Neural cell (in vitro differentiated cells): ENCODE results near the gene KCNQ5. TPM values are rescaled to one million over a fixed set of nuclear protein-coding genes. Genes with fewer than 3 reads are reported as not detected.

Source experiments
- H2AFZ ChIP-seq: fragments of 200-600, 300-800 bp; sonication (generic), shearing (Covaris generic); 2 replicates; pipeline ENCODE4 v1.6.0; 2014; ENCODE audit warnings: low read depth, mild to moderate bottlenecking, antibody characterized with exemption, low read length, moderate library complexity
- H3F3A ChIP-seq: fragments of 200-600 bp; shearing (Covaris generic); 2 replicates; pipeline ENCODE4 v1.6.1; 2016; ENCODE audit warnings: mild to moderate bottlenecking, moderate library complexity, mixed read lengths, antibody characterized with exemption, low read length; ENCODE audit not compliant: insufficient read depth, poor library complexity, severe bottlenecking
- H3K27ac ChIP-seq: fragments of 200-600, 300-800 bp; sonication (generic), shearing (Covaris generic); 2 replicates; pipeline ENCODE4 v1.5.1; 2014; ENCODE audit warnings: mild to moderate bottlenecking, low read length, moderate library complexity
- H3K27me3 ChIP-seq: fragments of 300-800, 200-600 bp; sonication (generic), shearing (Covaris generic); 2 replicates; pipeline ENCODE4 v1.6.0; 2014; ENCODE audit warnings: mild to moderate bottlenecking, low read depth, low read length, moderate library complexity; ENCODE audit not compliant: insufficient read depth
- H3K36me3 ChIP-seq: fragments of 300-800, 200-600 bp; sonication (generic), shearing (Covaris generic); 2 replicates; pipeline ENCODE4 v1.5.1; 2014; ENCODE audit warnings: mild to moderate bottlenecking, antibody characterized with exemption, low read length, moderate library complexity; ENCODE audit not compliant: insufficient read depth
- H3K4me2 ChIP-seq: fragments of 300-800, 200-600 bp; sonication (generic), shearing (Covaris generic); 2 replicates; pipeline ENCODE4 v1.6.0; 2014; ENCODE audit warnings: mild to moderate bottlenecking, low read length
- H3K4me3 ChIP-seq: fragments of 300-800, 200-600 bp; sonication (generic), shearing (Covaris generic); 2 replicates; pipeline ENCODE4 v1.5.1; 2014; ENCODE audit warnings: mild to moderate bottlenecking, low read length, moderate library complexity
- H3K79me2 ChIP-seq: fragments of 200-600 bp; shearing (Covaris generic); replicated peaks from 2 replicates; pipeline ENCODE4 v1.6.0; 2014; ENCODE audit warnings: mild to moderate bottlenecking, low read length, moderate library complexity; ENCODE audit not compliant: insufficient read depth
- H3K9ac ChIP-seq: fragments of 300-800, 200-600 bp; sonication (generic), shearing (Covaris generic); 2 replicates; pipeline ENCODE4 v1.6.1; 2016; ENCODE audit warnings: mild to moderate bottlenecking, low read length, mixed read lengths
- H3K9me2 ChIP-seq: fragments of 200-600 bp; shearing (Covaris generic); 2 replicates; pipeline ENCODE4 v1.6.1; 2016; ENCODE audit warnings: mild to moderate bottlenecking, low read length, mixed read lengths; ENCODE audit not compliant: insufficient read depth
- H3K9me3 ChIP-seq: fragments of 200-600, 300-800 bp; sonication (generic), shearing (Covaris generic); 2 replicates; pipeline ENCODE4 v1.6.1; 2016; ENCODE audit warnings: mild to moderate bottlenecking, mixed run types, low read length, moderate library complexity, mixed read lengths
- H4K20me1 ChIP-seq: fragments of 200-600 bp; shearing (Covaris generic); 2 replicates; pipeline ENCODE4 v1.6.1; 2016; ENCODE audit warnings: mild to moderate bottlenecking, mixed run types; ENCODE audit not compliant: insufficient read depth
- EP300 ChIP-seq: fragments of 450-650 bp; conservative IDR thresholded peaks from 2 replicates; pipeline ENCODE4 v1.6.1; 2014; ENCODE audit warnings: antibody characterized with exemption, mild to moderate bottlenecking, moderate library complexity; ENCODE audit not compliant: poor library complexity, severe bottlenecking
- EZH2 ChIP-seq: fragments of 200-600, 300-800 bp; shearing (Covaris generic), sonication (generic); IDR thresholded peaks from 2 replicates; pipeline ENCODE4 v1.6.1; 2014; ENCODE audit warnings: antibody characterized with exemption, low read length, borderline replicate concordance, mild to moderate bottlenecking; ENCODE audit not compliant: insufficient read depth, poor library complexity, severe bottlenecking
- MXI1 ChIP-seq: fragments of 450-650 bp; conservative IDR thresholded peaks from 2 replicates; pipeline ENCODE4 v1.6.1; 2014; ENCODE audit warnings: antibody characterized with exemption, mild to moderate bottlenecking; ENCODE audit not compliant: poor library complexity, severe bottlenecking
- POLR2AphosphoS5 ChIP-seq: IDR thresholded peaks from 2 replicates; pipeline ENCODE4 v1.6.1; 2012
- RAD21 ChIP-seq: fragments of 450-650 bp; conservative IDR thresholded peaks from 2 replicates; pipeline ENCODE4 v1.6.1; 2014; ENCODE audit warnings: antibody characterized with exemption, mild to moderate bottlenecking, moderate library complexity
- SMC3 ChIP-seq: fragments of 450-650 bp; conservative IDR thresholded peaks from 2 replicates; pipeline ENCODE4 v1.6.1; 2014; ENCODE audit warnings: antibody characterized with exemption, mild to moderate bottlenecking, moderate library complexity; ENCODE audit not compliant: poor library complexity
- TAF1 ChIP-seq: IDR thresholded peaks from 2 replicates; pipeline ENCODE4 v1.6.1; 2012; ENCODE audit warnings: low read depth
- polyA plus RNA-seq: library from polyadenylated mRNA; depleted of rRNA; stranded (reverse); fragments of >200 nt; gene quantifications from 2 replicates; pipeline ENCODE4 v1.2.3, GENCODE V29; 2014
- TF ChIP-seq, protein P1 (sequence below): IDR thresholded peaks from 2 replicates; pipeline ENCODE4 v1.6.1; 2012; ENCODE audit warnings: borderline replicate concordance
- TF ChIP-seq, protein P2 (sequence below): fragments of 450-650 bp; IDR thresholded peaks from 2 replicates; pipeline ENCODE4 v1.5.1; 2014; ENCODE audit warnings: antibody characterized with exemption, mild to moderate bottlenecking, moderate library complexity; ENCODE audit not compliant: poor library complexity, severe bottlenecking

Gene KCNQ5
- polyA plus RNA-seq, 1 donor from 2014 or later, result 0.30 TPM

DNA sequence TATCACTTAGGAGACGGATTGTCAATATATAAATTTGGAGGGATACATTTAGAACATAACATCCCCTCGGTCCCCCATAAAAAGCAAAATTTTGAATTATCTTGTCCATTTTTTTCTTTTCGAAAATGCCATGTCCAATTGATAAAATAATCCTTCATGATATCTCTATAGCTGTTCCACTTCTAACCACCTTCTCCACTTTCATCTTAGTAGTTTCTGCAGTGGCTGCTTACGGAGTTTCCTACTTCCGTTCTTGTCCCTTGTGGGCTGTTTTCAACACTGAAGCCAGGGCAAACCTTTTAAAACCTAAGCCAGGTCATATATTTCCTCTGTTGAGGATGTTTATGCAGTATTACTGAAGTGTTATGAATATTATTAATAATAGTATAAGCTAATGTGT lies 37.9 kb downstream of the KCNQ5 start:
- H2AFZ ChIP-seq, result no peak overlapping the region
- TF ChIP-seq MXI1, result no peak
- TF ChIP-seq TAF1, result no peak
- TF ChIP-seq EZH2, result no peak
- TF ChIP-seq, protein P1, sequence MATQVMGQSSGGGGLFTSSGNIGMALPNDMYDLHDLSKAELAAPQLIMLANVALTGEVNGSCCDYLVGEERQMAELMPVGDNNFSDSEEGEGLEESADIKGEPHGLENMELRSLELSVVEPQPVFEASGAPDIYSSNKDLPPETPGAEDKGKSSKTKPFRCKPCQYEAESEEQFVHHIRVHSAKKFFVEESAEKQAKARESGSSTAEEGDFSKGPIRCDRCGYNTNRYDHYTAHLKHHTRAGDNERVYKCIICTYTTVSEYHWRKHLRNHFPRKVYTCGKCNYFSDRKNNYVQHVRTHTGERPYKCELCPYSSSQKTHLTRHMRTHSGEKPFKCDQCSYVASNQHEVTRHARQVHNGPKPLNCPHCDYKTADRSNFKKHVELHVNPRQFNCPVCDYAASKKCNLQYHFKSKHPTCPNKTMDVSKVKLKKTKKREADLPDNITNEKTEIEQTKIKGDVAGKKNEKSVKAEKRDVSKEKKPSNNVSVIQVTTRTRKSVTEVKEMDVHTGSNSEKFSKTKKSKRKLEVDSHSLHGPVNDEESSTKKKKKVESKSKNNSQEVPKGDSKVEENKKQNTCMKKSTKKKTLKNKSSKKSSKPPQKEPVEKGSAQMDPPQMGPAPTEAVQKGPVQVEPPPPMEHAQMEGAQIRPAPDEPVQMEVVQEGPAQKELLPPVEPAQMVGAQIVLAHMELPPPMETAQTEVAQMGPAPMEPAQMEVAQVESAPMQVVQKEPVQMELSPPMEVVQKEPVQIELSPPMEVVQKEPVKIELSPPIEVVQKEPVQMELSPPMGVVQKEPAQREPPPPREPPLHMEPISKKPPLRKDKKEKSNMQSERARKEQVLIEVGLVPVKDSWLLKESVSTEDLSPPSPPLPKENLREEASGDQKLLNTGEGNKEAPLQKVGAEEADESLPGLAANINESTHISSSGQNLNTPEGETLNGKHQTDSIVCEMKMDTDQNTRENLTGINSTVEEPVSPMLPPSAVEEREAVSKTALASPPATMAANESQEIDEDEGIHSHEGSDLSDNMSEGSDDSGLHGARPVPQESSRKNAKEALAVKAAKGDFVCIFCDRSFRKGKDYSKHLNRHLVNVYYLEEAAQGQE, result no peak
- TF ChIP-seq RAD21, result no peak
- TF ChIP-seq POLR2AphosphoS5, result no peak
- TF ChIP-seq, protein P2, sequence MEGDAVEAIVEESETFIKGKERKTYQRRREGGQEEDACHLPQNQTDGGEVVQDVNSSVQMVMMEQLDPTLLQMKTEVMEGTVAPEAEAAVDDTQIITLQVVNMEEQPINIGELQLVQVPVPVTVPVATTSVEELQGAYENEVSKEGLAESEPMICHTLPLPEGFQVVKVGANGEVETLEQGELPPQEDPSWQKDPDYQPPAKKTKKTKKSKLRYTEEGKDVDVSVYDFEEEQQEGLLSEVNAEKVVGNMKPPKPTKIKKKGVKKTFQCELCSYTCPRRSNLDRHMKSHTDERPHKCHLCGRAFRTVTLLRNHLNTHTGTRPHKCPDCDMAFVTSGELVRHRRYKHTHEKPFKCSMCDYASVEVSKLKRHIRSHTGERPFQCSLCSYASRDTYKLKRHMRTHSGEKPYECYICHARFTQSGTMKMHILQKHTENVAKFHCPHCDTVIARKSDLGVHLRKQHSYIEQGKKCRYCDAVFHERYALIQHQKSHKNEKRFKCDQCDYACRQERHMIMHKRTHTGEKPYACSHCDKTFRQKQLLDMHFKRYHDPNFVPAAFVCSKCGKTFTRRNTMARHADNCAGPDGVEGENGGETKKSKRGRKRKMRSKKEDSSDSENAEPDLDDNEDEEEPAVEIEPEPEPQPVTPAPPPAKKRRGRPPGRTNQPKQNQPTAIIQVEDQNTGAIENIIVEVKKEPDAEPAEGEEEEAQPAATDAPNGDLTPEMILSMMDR, result no peak
- H3K36me3 ChIP-seq, result no peaks in the 10 kb centered on the region
- no peaks in the 10 kb centered on the region for H3K27me3 ChIP-seq
- no peak overlapping the region for H3K4me3 ChIP-seq
- no peaks in the 10 kb centered on the region for H3K9me2 ChIP-seq
- no peak overlapping the region for H3K9ac ChIP-seq
- no peaks in the 10 kb centered on the region for H4K20me1 ChIP-seq
- no peaks in the 10 kb centered on the region for H3K9me3 ChIP-seq
- no peaks in the 10 kb centered on the region for H3F3A ChIP-seq
- no peak overlapping the region for H3K4me2 ChIP-seq
- no peaks in the 10 kb centered on the region for H3K79me2 ChIP-seq
- no peak overlapping the region for H3K27ac ChIP-seq

DNA sequence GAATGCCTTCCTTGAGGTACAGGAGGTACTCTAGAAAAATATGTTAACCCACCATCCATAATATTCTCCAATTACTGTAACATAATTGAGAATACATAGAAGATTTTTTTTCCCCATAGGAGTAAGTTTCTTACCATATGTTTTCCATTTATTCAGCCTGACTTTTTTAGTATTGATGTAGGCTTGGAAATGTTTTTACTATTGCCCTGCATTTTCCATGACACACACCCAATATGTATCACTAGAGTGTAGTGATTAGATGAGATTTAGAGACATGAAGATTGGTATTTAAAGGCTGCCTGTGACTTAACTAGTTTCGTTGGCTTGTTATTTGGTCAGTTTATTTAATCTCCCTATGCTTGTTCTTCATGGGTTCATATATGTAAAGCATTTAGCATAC lies 39.5 kb downstream of the KCNQ5 start:
- no peak overlapping the region for H3K4me3 ChIP-seq
- H3K27me3 ChIP-seq, result no peaks in the 10 kb centered on the region
- H3K27ac ChIP-seq, result no peak overlapping the region
- H3F3A ChIP-seq, result no peaks in the 10 kb centered on the region
- H3K9me2 ChIP-seq, result no peaks in the 10 kb centered on the region
- no peaks in the 10 kb centered on the region for H3K36me3 ChIP-seq
- no peaks in the 10 kb centered on the region for H4K20me1 ChIP-seq
- no peak overlapping the region for H3K9ac ChIP-seq
- H3K9me3 ChIP-seq, result no peaks in the 10 kb centered on the region
- TF ChIP-seq TAF1 (no peak), RAD21 (no peak), EZH2 (no peak), POLR2AphosphoS5 (no peak), SMC3 (no peak), EP300 (no peak)
- no peak overlapping the region for H2AFZ ChIP-seq
- H3K79me2 ChIP-seq, result no peaks in the 10 kb centered on the region
- H3K4me2 ChIP-seq, result no peak overlapping the region

DNA sequence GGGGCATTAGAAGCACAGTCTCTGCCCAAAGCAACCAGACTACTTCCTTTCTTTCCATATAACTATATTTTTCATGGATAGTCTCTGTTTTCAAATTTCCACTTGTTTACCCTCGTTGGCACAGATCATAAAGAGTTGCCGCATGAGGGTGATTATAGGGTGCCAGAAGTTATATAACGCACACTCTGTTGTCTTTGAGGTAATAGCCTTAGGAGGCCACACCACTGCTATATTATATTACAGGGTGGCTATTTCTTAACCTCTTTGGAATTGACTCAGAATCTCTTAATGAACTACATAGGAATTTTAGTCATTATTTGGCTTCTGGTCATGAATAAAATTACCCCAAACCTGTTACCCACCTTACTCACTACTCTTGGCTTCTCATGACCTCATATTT lies 43.7 kb downstream of the KCNQ5 start:
- no peaks in the 10 kb centered on the region for H3K9me2 ChIP-seq
- H4K20me1 ChIP-seq, result no peaks in the 10 kb centered on the region
- no peaks in the 10 kb centered on the region for H3K27me3 ChIP-seq
- no peaks in the 10 kb centered on the region for H3K36me3 ChIP-seq
- no peak overlapping the region for H3K4me2 ChIP-seq
- TF ChIP-seq POLR2AphosphoS5 (no peak), EZH2 (no peak), MXI1 (no peak), RAD21 (no peak), EP300 (no peak), TAF1 (no peak), SMC3 (no peak)
- TF ChIP-seq, protein P1, result no peak
- TF ChIP-seq, protein P2, result no peak
- H3K4me3 ChIP-seq, result no peak overlapping the region
- H2AFZ ChIP-seq, result no peak overlapping the region
- no peak overlapping the region for H3K27ac ChIP-seq
- H3K9ac ChIP-seq, result no peak overlapping the region
- H3F3A ChIP-seq, result no peaks in the 10 kb centered on the region
- H3K79me2 ChIP-seq, result no peaks in the 10 kb centered on the region
- no peaks in the 10 kb centered on the region for H3K9me3 ChIP-seq
